Activated CD4-positive, alpha-beta T cell treated with anti-CD3 and anti-CD28 coated beads, Interleukin-2, amount 10 ng/mL, durations not matched to agents 7 days and 5 days (primary cell): ENCODE measurements around the gene UBAC2. TPM values are rescaled to one million over a fixed set of nuclear protein-coding genes. Genes with fewer than 3 reads are reported as not detected.

Source experiments
- CTCF ChIA-PET: fragments of 350-600 bp; sonication (Branson Sonifier 250); formaldehyde crosslinking; loops from one replicate; lab custom pipeline; 2021; ENCODE audit warnings: antibody characterized with exemption; lab: Charles Lee
- POLR2A ChIA-PET: fragments of 350-600 bp; sonication (Branson Sonifier 250); formaldehyde crosslinking; loops from one replicate; lab custom pipeline; 2021; ENCODE audit warnings: antibody characterized with exemption; lab: Charles Lee
- DNase-seq: peaks from one replicate; pipeline ENCODE4 v3.0.0-alpha.2; 2020
- H3K27ac Mint-ChIP-seq: one replicate; pipeline ENCODE4 v1.8.0; 2021; ENCODE audit warnings: mild to moderate bottlenecking, moderate library complexity, mixed read lengths
- H3K27me3 Mint-ChIP-seq: one replicate; pipeline ENCODE4 v1.8.0; 2021; ENCODE audit warnings: mixed read lengths
- H3K36me3 Mint-ChIP-seq: one replicate; pipeline ENCODE4 v1.8.0; 2021; ENCODE audit warnings: low read depth, mixed read lengths
- H3K4me1 Mint-ChIP-seq: one replicate; pipeline ENCODE4 v1.8.0; 2021; ENCODE audit warnings: mixed read lengths
- H3K4me3 Mint-ChIP-seq: one replicate; pipeline ENCODE4 v1.8.0; 2021; ENCODE audit warnings: mild to moderate bottlenecking, moderate library complexity, mixed read lengths
- H3K9me3 Mint-ChIP-seq: one replicate; pipeline ENCODE4 v1.8.0; 2021; ENCODE audit warnings: mixed read lengths
- total RNA-seq, 2 experiments: library from RNA; stranded (reverse); gene quantifications; one replicate each; pipeline ENCODE4 v1.2.3, GENCODE V29; 2021

UBAC2 gene
- total RNA-seq, 2 experiments from 2014 or later: 67.8 to 70.5 TPM

GRCh38 chr13:99327126-99327525 is 126.5 kb downstream of the UBAC2 start:
- Mint-ChIP-seq H3K36me3 (peaks cover 75% of the 10 kb centered on the region), H3K4me3 (no peak overlapping the region), H3K9me3 (peaks cover 4% of the 10 kb centered on the region), H3K27ac (no peak overlapping the region), H3K27me3 (no peaks in the 10 kb centered on the region), H3K4me1 (peaks cover 59% of the 10 kb centered on the region)
- ChIA-PET CTCF (no interaction called here), POLR2A (no interaction called here)
- DNase-seq: no peak

GRCh38 chr13:99327761-99328160 is 127.1 kb downstream of the UBAC2 start:
- Mint-ChIP-seq H3K4me1 (peaks cover 57% of the 10 kb centered on the region), H3K4me3 (no peak overlapping the region), H3K9me3 (peaks cover 4% of the 10 kb centered on the region), H3K36me3 (peaks cover 81% of the 10 kb centered on the region), H3K27ac (no peak overlapping the region), H3K27me3 (no peaks in the 10 kb centered on the region)
- CTCF ChIA-PET: no interaction called here
- POLR2A ChIA-PET: no interaction called here
- no peak for DNase-seq

DNA sequence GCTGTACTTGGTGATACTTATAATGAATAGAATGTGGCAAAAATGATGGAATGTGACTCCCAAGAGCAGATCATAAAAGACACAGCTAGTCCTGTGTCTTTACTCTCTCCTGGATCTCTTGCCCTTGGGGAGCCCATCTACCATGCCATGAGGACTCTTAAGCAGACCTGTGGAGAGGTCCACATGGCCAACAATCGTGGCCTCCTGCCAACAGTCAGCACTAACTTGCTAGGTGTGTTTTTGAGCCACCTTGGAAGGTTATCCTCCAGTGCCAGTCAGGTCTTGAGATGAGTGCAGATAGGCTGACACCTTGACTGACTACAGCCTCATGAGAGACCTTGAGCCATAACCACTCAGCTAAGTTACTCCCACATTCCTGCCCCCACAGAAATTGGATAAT is 128.8 kb downstream of the UBAC2 start:
- Mint-ChIP-seq H3K4me3 (no peak overlapping the region), H3K36me3 (peaks cover 71% of the 10 kb centered on the region), H3K27me3 (no peaks in the 10 kb centered on the region), H3K4me1 (peaks cover 42% of the 10 kb centered on the region), H3K27ac (no peak overlapping the region), H3K9me3 (peaks cover 4% of the 10 kb centered on the region)
- no peak for DNase-seq
- ChIA-PET CTCF (interaction anchor here (2.5 kb wide), 1 partner anchor 60 kb away, joined by 9 read pairs; no protein-coding TSS in a partner anchor), POLR2A (interaction anchor here (0.6 kb wide), 1 partner anchor 44 kb away, joined by 8 read pairs; no protein-coding TSS in a partner anchor)

GRCh38 chr13:99330942-99331341 is 130.3 kb downstream of the UBAC2 start:
- Mint-ChIP-seq H3K4me1 (peaks cover 34% of the 10 kb centered on the region), H3K9me3 (peaks cover 4% of the 10 kb centered on the region), H3K4me3 (no peak overlapping the region), H3K27me3 (no peaks in the 10 kb centered on the region), H3K27ac (no peak overlapping the region), H3K36me3 (peaks cover 66% of the 10 kb centered on the region)
- POLR2A ChIA-PET: no interaction called here
- CTCF ChIA-PET: interaction anchor here (0.9 to 2.5 kb wide), 6 partner anchors 9 to 61 kb away, joined by 3 to 9 read pairs (median 3); no protein-coding TSS in a partner anchor
- no peak for DNase-seq

- no peak for DNase-seq
- Mint-ChIP-seq H3K27ac (peak overlapping the region; percentile 9), H3K4me1 (peaks cover 38% of the 10 kb centered on the region), H3K9me3 (peaks cover 4% of the 10 kb centered on the region), H3K27me3 (no peaks in the 10 kb centered on the region), H3K4me3 (no peak overlapping the region), H3K36me3 (peaks cover 70% of the 10 kb centered on the region)
- ChIA-PET POLR2A (no interaction called here), CTCF (interaction anchor here (1.1 to 2.5 kb wide), 2 partner anchors 10 to 62 kb away, joined by 4 to 9 read pairs; no protein-coding TSS in a partner anchor)
Observed at GRCh38 chr13:99331881-99332293, 131.2 kb downstream of the UBAC2 start.

DNA sequence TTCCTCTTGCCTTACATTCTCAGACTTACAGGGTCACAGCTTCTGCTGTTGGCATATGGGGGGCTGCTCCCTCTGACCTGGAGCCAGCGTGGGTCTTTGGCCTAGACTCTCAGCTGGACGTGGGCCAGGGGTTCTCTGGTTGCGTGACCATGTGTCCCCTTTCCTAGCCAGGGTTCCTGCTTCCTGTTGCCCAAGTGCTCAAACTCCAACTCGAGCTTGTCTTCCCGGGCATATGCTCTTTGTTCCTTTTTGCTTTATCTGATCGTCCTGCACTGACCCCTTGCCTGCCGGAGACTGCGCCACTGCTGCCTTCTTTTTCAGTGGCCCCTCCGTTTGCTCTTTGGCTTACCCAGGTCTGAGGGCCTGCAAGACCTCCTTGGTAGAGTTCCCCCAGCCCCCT is 131.8 kb downstream of the UBAC2 start:
- DNase-seq: no peak
- Mint-ChIP-seq H3K36me3 (peaks cover 65% of the 10 kb centered on the region), H3K4me1 (peaks cover 34% of the 10 kb centered on the region), H3K27ac (no peak overlapping the region), H3K27me3 (no peaks in the 10 kb centered on the region), H3K4me3 (no peak overlapping the region), H3K9me3 (peaks cover 4% of the 10 kb centered on the region)
- ChIA-PET POLR2A (no interaction called here), CTCF (no interaction called here)

GRCh38 chr13:99334221-99334620 is 133.6 kb downstream of the UBAC2 start:
- Mint-ChIP-seq H3K27me3 (no peaks in the 10 kb centered on the region), H3K9me3 (no peaks in the 10 kb centered on the region), H3K27ac (no peak overlapping the region), H3K4me3 (no peak overlapping the region), H3K36me3 (peaks cover 69% of the 10 kb centered on the region), H3K4me1 (peaks cover 46% of the 10 kb centered on the region)
- ChIA-PET POLR2A (no interaction called here), CTCF (interaction anchor here (0.7 to 1.7 kb wide), 10 partner anchors 9 to 323 kb away, joined by 3 to 5 read pairs (median 4); no protein-coding TSS in a partner anchor)
- DNase-seq: no peak

- CTCF ChIA-PET: interaction anchor here (0.6 to 1.7 kb wide), 6 partner anchors 9 to 101 kb away, joined by 3 to 6 read pairs (median 4); no protein-coding TSS in a partner anchor
- DNase-seq: no peak
- H3K9me3 Mint-ChIP-seq: no peaks in the 10 kb centered on the region
- POLR2A ChIA-PET: no interaction called here
- H3K4me3 Mint-ChIP-seq: no peak overlapping the region
- peaks cover 65% of the 10 kb centered on the region for H3K36me3 Mint-ChIP-seq
- H3K4me1 Mint-ChIP-seq: peaks cover 49% of the 10 kb centered on the region
- H3K27me3 Mint-ChIP-seq: no peaks in the 10 kb centered on the region
- no peak overlapping the region for H3K27ac Mint-ChIP-seq
Observed at GRCh38 chr13:99335087-99335486, 134.4 kb downstream of the UBAC2 start.

- no peaks in the 10 kb centered on the region for H3K9me3 Mint-ChIP-seq
- H3K4me3 Mint-ChIP-seq: no peak overlapping the region
- peaks cover 54% of the 10 kb centered on the region for H3K4me1 Mint-ChIP-seq
- DNase-seq: no peak
- ChIA-PET POLR2A (no interaction called here), CTCF (interaction anchor here (0.6 to 1.5 kb wide), 4 partner anchors 13 to 159 kb away, joined by 3 to 6 read pairs (median 4); no protein-coding TSS in a partner anchor)
- no peaks in the 10 kb centered on the region for H3K27me3 Mint-ChIP-seq
- peaks cover 67% of the 10 kb centered on the region for H3K36me3 Mint-ChIP-seq
- H3K27ac Mint-ChIP-seq: no peak overlapping the region
Observed at GRCh38 chr13:99335603-99336002, 134.9 kb downstream of the UBAC2 start.

DNA sequence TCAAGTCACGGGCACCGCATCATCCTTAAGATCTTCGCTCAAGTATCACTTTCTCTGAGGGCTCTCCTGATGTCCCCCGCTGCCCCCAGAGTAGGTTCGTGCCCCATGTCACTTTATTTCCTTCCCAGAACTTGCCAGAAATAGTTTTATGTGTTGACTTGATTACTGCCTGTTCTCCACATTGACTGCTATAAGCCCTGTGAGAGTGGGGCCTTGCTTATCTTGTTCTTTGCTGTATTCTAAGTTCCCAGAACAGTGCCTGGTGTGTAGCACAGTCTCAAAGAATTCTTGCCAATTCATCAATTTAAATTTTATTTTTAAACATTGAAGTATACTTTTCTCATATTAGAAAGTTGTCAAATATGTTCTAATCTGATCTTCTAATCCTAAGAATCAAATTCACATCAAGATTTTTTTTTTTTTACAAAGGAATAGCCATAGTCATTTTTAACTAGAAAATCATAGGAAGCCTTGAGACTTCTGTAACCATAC is 138.6 kb downstream of the UBAC2 start:
- DNase-seq: no peak
- Mint-ChIP-seq H3K4me3 (no peak overlapping the region), H3K4me1 (peaks cover 49% of the 10 kb centered on the region), H3K36me3 (peaks cover 76% of the 10 kb centered on the region), H3K9me3 (no peaks in the 10 kb centered on the region), H3K27me3 (no peaks in the 10 kb centered on the region), H3K27ac (no peak overlapping the region)
- POLR2A ChIA-PET: no interaction called here
- CTCF ChIA-PET: interaction anchor here (1.0 to 1.1 kb wide), 2 partner anchors 14 to 256 kb away, joined by 3 read pairs; no protein-coding TSS in a partner anchor

DNA sequence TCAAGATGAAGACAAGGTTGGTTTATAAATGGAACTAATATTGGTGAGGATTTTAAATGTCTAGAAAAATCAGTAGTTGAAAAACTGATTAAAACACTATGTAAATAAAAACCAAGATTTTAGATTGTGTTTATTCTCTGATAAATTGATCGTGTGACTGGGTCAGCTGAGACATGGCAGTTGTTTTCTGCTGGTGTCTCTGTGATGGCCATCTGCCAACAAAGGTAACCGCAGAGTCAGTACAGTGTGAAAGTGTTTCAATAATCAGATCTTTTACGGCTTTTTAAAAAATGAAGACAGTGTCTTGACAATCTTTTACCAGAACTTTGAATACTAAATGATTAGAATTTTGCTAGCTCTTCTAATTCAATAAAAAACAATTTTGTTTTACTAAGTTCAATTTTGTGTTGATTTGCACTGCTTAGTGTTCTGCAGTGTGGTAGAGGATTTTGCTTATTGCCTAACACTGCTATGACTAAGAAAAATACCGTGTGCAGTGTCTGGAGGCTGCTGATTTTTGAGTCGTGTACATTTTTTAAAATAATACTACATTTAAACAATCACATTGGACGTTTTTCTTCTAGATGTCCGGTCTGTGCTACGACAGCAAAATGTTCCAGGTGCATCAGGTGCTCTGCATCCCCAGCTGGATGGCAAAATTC is 139.2 kb downstream of the UBAC2 start:
- peak; percentile 38 for DNase-seq
- Mint-ChIP-seq H3K27ac (peak overlapping the region; percentile 9), H3K4me3 (no peak overlapping the region), H3K36me3 (peaks cover 82% of the 10 kb centered on the region), H3K27me3 (no peaks in the 10 kb centered on the region), H3K4me1 (peaks cover 50% of the 10 kb centered on the region), H3K9me3 (no peaks in the 10 kb centered on the region)
- CTCF ChIA-PET: interaction anchor here (1.0 to 1.2 kb wide), 3 partner anchors 36 to 257 kb away, joined by 3 read pairs; no protein-coding TSS in a partner anchor
- POLR2A ChIA-PET: no interaction called here

DNA sequence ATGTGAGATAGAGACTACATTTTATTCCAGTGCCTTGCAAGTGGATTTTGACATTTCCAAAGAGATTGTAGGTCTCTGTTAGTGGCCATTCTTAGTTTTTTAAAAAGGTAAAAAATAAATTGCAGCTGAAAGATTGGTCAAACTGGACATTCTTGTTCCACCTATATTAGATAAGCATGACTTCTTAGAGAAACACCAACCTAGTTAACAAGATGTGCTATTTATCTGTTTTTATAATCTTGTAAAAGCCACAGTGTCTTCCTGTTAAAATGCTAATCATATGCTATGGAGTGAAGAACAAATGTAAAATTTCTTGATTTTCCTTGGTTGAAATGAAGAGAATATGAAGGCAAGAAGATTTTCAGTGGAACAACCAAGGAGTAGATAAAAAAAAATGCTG is 140.0 kb downstream of the UBAC2 start:
- Mint-ChIP-seq H3K27ac (peak overlapping the region; percentile 44), H3K4me3 (no peak overlapping the region), H3K27me3 (no peaks in the 10 kb centered on the region), H3K4me1 (peaks cover 49% of the 10 kb centered on the region), H3K36me3 (peaks cover 79% of the 10 kb centered on the region), H3K9me3 (no peaks in the 10 kb centered on the region)
- CTCF ChIA-PET: interaction anchor here (1.0 to 1.8 kb wide), 3 partner anchors 37 to 96 kb away, joined by 3 to 5 read pairs (median 3); no protein-coding TSS in a partner anchor
- no peak for DNase-seq
- POLR2A ChIA-PET: no interaction called here
